HepG2 (cell line): ENCODE results near the gene LYRM7. TPM values are rescaled to one million over a fixed set of nuclear protein-coding genes. Genes with fewer than 3 reads are reported as not detected.
A peak's percentile ranks its signal among the peaks of the same experiment; 100 is the strongest.

Source experiments
- ATAC-seq: fragments of 200-7000 bp; cut with Tn5 transposase; 3 replicates; pipeline ENCODE4 v1.9.1; 2020; ENCODE audit warnings: mild to moderate bottlenecking, moderate library complexity
- BruUV-seq: library from RNA; stranded (reverse); fragments of 400-500 nt; replicated peaks from 2 replicates; lab custom pipeline; 2021; lab: Mats Ljungman, UMichigan
- CTCF ChIA-PET: fragments of 300-600 bp; formaldehyde crosslinking; extraction: SDS; loops from one replicate; lab custom pipeline; 2021; ENCODE audit warnings: low total read pairs, inconsistent platforms, low intra/inter-chr PET ratio; lab: Yijun Ruan, JAX
- POLR2A ChIA-PET: fragments of 350-600 bp; sonication (Branson Sonifier 250); formaldehyde crosslinking; loops from one replicate; lab custom pipeline; 2020; ENCODE audit warnings: antibody characterized with exemption, inconsistent platforms; lab: Yijun Ruan, JAX
- DNase-seq: peaks from one replicate; pipeline ENCODE4 v3.0.0-alpha.2; 2015; ENCODE audit warnings: low spot score
- FAIRE-seq: peaks from 3 replicates; lab custom pipeline; 2011; peaks lifted over from hg19 to GRCh38; lab: Jason Lieb, UNC
- H2AFZ ChIP-seq: one replicate; pipeline ENCODE4 v1.6.1; 2011; ENCODE audit warnings: low read length, inconsistent platforms
- H3K27ac ChIP-seq: fragments of 300-600 bp; 3 replicates; pipeline ENCODE4 v1.8.0; 2011; ENCODE audit warnings: mixed run types, mild to moderate bottlenecking, mixed read lengths, low read length, inconsistent platforms; ENCODE audit not compliant: insufficient read depth; ENCODE audit errors: extremely low read length
- H3K27me3 ChIP-seq, 2 experiments: fragments of 200-600 bp in 1 of 2; 2 replicates in 1 of 2; 3 replicates in 1 of 2; pipeline versions ENCODE4 v1.6.0 to v1.8.0; 2011; ENCODE audit warnings: low read length in 2 of 2, mild to moderate bottlenecking in 2 of 2, moderate library complexity in 2 of 2, inconsistent platforms in 1 of 2; ENCODE audit not compliant: insufficient read depth in 2 of 2, control insufficient read depth in 1 of 2
- H3K36me3 ChIP-seq, 2 experiments: fragments of 200-600 bp in 1 of 2; replicated peaks in 1 of 2; 2 replicates in 1 of 2; 3 replicates in 1 of 2; pipeline versions ENCODE4 v1.5.1 to v1.8.0; 2011; ENCODE audit warnings: low read length in 2 of 2, inconsistent platforms in 1 of 2; ENCODE audit not compliant: insufficient read depth in 2 of 2, control insufficient read depth in 1 of 2
- H3K4me1 ChIP-seq: 2 replicates; pipeline ENCODE4 v1.5.1; 2012; ENCODE audit warnings: low read length, inconsistent platforms; ENCODE audit not compliant: insufficient read depth
- H3K4me2 ChIP-seq: 2 replicates; pipeline ENCODE4 v1.6.0; 2011; ENCODE audit warnings: low read depth, low read length, inconsistent platforms
- H3K4me3 ChIP-seq, 3 experiments: fragments of 200-600 bp in 1 of 3; sonication (generic), shearing (Covaris generic) in 1 of 3; replicated peaks in 1 of 3; 2 replicates each; pipeline ENCODE4 v1.5.1; 2011 to 2016; ENCODE audit warnings: low read length in 3 of 3, inconsistent platforms in 2 of 3, low read depth in 2 of 3, mild to moderate bottlenecking in 2 of 3, control low read depth in 1 of 3, mixed read lengths in 1 of 3; ENCODE audit not compliant: insufficient read depth in 1 of 3
- H3K79me2 ChIP-seq: one replicate; pipeline ENCODE4 v1.6.1; 2011; ENCODE audit warnings: low read length, inconsistent platforms; ENCODE audit not compliant: insufficient read depth
- H3K9ac ChIP-seq: 2 replicates; pipeline ENCODE4 v1.6.0; 2011; ENCODE audit warnings: mild to moderate bottlenecking, low read depth, low read length, inconsistent platforms; ENCODE audit not compliant: insufficient read depth
- H3K9me3 ChIP-seq: 2 replicates; pipeline ENCODE4 v1.5.1; 2012; ENCODE audit warnings: mild to moderate bottlenecking, low read length
- H4K20me1 ChIP-seq: 2 replicates; pipeline ENCODE4 v1.6.0; 2011; ENCODE audit warnings: inconsistent platforms, mild to moderate bottlenecking, low read length, moderate library complexity; ENCODE audit not compliant: insufficient read depth
- ATF1 ChIP-seq: IDR thresholded peaks from 2 replicates; pipeline ENCODE4 v1.6.1; 2016; ENCODE audit warnings: mild to moderate bottlenecking, control low read depth
- CHD2 ChIP-seq: IDR thresholded peaks from 2 replicates; pipeline ENCODE4 v1.6.1; 2011; ENCODE audit warnings: low read depth, low read length, improper control_type of control experiment
- KDM1A ChIP-seq: IDR thresholded peaks from 2 replicates; pipeline ENCODE4 v1.6.1; 2016; ENCODE audit warnings: missing compliant biosample characterization
- MLXIP ChIP-seq: sonication (generic); formaldehyde crosslinking; IDR thresholded peaks from 2 replicates; pipeline ENCODE4 v1.9.0; 2021; ENCODE audit warnings: missing genetic modification reagents, borderline replicate concordance
- MTF2 ChIP-seq: sonication (generic); formaldehyde crosslinking; IDR thresholded peaks from 2 replicates; pipeline ENCODE4 v1.5.0; 2020; ENCODE audit warnings: missing genetic modification reagents, borderline replicate concordance
- NFE2L2 ChIP-seq: fragments of 150-350 bp; IDR thresholded peaks from 2 replicates; pipeline ENCODE4 v1.6.1; 2014; ENCODE audit warnings: low read length
- PLSCR1 ChIP-seq: sonication (generic); formaldehyde crosslinking; IDR thresholded peaks from 2 replicates; pipeline ENCODE4 v1.5.0; 2020; ENCODE audit warnings: missing genetic modification reagents, mild to moderate bottlenecking, borderline replicate concordance
- THRA ChIP-seq: sonication (generic); formaldehyde crosslinking; IDR thresholded peaks from 2 replicates; pipeline ENCODE4 v1.4.0; 2020; ENCODE audit warnings: missing genetic modification reagents, borderline replicate concordance
- TMF1 ChIP-seq: sonication (generic); formaldehyde crosslinking; IDR thresholded peaks from 2 replicates; pipeline ENCODE4 v1.8.1; 2022; ENCODE audit warnings: low read depth, missing genetic modification reagents
- TOE1 ChIP-seq: sonication (generic); formaldehyde crosslinking; IDR thresholded peaks from 2 replicates; pipeline ENCODE4 v1.4.0; 2020; ENCODE audit warnings: mild to moderate bottlenecking, missing genetic modification reagents
- ZKSCAN1 ChIP-seq: fragments of 150-350 bp; IDR thresholded peaks from 2 replicates; pipeline ENCODE4 v1.6.1; 2014; ENCODE audit warnings: low read length
- WGBS: methylation state at CpG from one replicate; pipeline ENCODE4 v1.1.6; 2017; ENCODE audit warnings: low lambda C conversion rate; 5-methylcytosine and 5-hydroxymethylcytosine counted together
- in situ Hi-C: cut with HindIII; loops from 2 replicates; pipeline ENCODE4 v1.10.0; 2017; ENCODE audit warnings: low pct_unique_long_range_greater_than_20kb; ENCODE audit not compliant: extremely low pct_ligation_motif_present
- intact Hi-C: fragments of 100-400 bp; cut with micrococcal nuclease; formaldehyde crosslinking; loops from one replicate; pipeline ENCODE4 v1.10.0; 2022; ENCODE audit not compliant: unreplicated experiment
- polyA plus RNA-seq, 8 experiments: library from polyadenylated mRNA; depleted of rRNA in 3 of 8; stranded (reverse) in 7 of 8; unstranded in 1 of 8; fragments of >200 nt; fragmentation: Illumina TruSeq in 4 of 8; extraction: Trizol in 4 of 8; gene quantifications; 2 replicates each; pipeline versions ENCODE4 v1.2.1 to v1.2.3, GENCODE V29; 2011 to 2016; ENCODE audit warnings: low read depth in 4 of 8, missing spikeins in 1 of 8, mixed read lengths in 1 of 8; ENCODE audit not compliant: insufficient read depth in 1 of 8
- total RNA-seq, 5 experiments: library from RNA; depleted of rRNA; stranded (reverse); fragments of >200 nt; fragmentation: Illumina TruSeq; extraction: Trizol; gene quantifications; 2 replicates each; pipeline ENCODE4 v1.2.3, GENCODE V29; 2016; ENCODE audit warnings: low read depth in 1 of 5
- TF ChIP-seq, protein P1 (sequence below): sonication (generic); formaldehyde crosslinking; IDR thresholded peaks from 2 replicates; pipeline ENCODE4 v1.4.0; 2020; ENCODE audit warnings: mild to moderate bottlenecking, low read depth, missing genetic modification reagents

The LYRM7 gene
- total and polyA plus RNA-seq, 2 of the 13 experiments (the other 11 are each of a cell fraction or from before 2014, with no cell fraction given): 3.0 to 5.5 TPM

- 89% methylated on average over 2 of the region's 2 CpGs for WGBS
- Histone ChIP-seq H3K36me3 (no peaks in the 10 kb centered on the region), H2AFZ (no peak overlapping the region), H4K20me1 (no peaks in the 10 kb centered on the region), H3K4me1 (no peaks in the 10 kb centered on the region), H3K4me2 (no peak overlapping the region), H3K9me3 (peaks cover 11% of the 10 kb centered on the region), H3K4me3 (no peak overlapping the region), H3K27ac (no peak overlapping the region), H3K9ac (no peak overlapping the region), H3K79me2 (no peaks in the 10 kb centered on the region), H3K27me3 (no peaks in the 10 kb centered on the region)
- DNase-seq: no peak
- intact Hi-C loops: no loop called here
- ChIA-PET POLR2A (no interaction called here), CTCF (no interaction called here)
- FAIRE-seq: no peak
- in situ Hi-C loops: no loop called here
- BruUV-seq: no TSS peak
- TF ChIP-seq THRA: no peak
- peak; percentile 64 for TF ChIP-seq NFE2L2
- ATAC-seq: no peak
Measured at GRCh38 chr5:131245948-131246347, 75.2 kb downstream of the LYRM7 start.

- ChIA-PET CTCF (no interaction called here), POLR2A (no interaction called here)
- H3K4me3 ChIP-seq: no peak overlapping the region
- ATAC-seq (no peak), DNase-seq (no peak), FAIRE-seq (no peak)
- no peak overlapping the region for H3K27ac ChIP-seq
- in situ Hi-C loops (no loop called here), intact Hi-C loops (no loop called here)
- BruUV-seq: no TSS peak
- no peaks in the 10 kb centered on the region for H3K79me2 ChIP-seq
- no peaks in the 10 kb centered on the region for H4K20me1 ChIP-seq
- no peak overlapping the region for H3K4me2 ChIP-seq
- no peaks in the 10 kb centered on the region for H3K27me3 ChIP-seq
- no peaks in the 10 kb centered on the region for H3K4me1 ChIP-seq
- H2AFZ ChIP-seq: no peak overlapping the region
- no peak overlapping the region for H3K9ac ChIP-seq
- no peaks in the 10 kb centered on the region for H3K36me3 ChIP-seq
- 3% methylated on average over 4 of the region's 4 CpGs for WGBS
- H3K9me3 ChIP-seq: peaks cover 11% of the 10 kb centered on the region
- TF ChIP-seq, protein P1, sequence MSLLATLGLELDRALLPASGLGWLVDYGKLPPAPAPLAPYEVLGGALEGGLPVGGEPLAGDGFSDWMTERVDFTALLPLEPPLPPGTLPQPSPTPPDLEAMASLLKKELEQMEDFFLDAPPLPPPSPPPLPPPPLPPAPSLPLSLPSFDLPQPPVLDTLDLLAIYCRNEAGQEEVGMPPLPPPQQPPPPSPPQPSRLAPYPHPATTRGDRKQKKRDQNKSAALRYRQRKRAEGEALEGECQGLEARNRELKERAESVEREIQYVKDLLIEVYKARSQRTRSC (CRISPR knock-in tag): no peak
- no peak for TF ChIP-seq TMF1 (CRISPR knock-in tag)
- no peak for TF ChIP-seq MLXIP (CRISPR knock-in tag)
- no peak for TF ChIP-seq ATF1 (CRISPR knock-in tag)
- TF ChIP-seq PLSCR1: no peak
- TF ChIP-seq KDM1A: no peak
- TF ChIP-seq ZKSCAN1: no peak
- TF ChIP-seq MTF2 (CRISPR knock-in tag): no peak
- no peak for TF ChIP-seq TOE1 (CRISPR knock-in tag)
- no peak for TF ChIP-seq CHD2
Measured at GRCh38 chr5:131246504-131246903, 75.8 kb downstream of the LYRM7 start.
